Measurements from ENCODE around the gene PRXL2A. TPM values are rescaled to one million over a fixed set of nuclear protein-coding genes. Genes with fewer than 3 reads are reported as not detected.
"Not testable (repeated sequence)": the region's sequence is repeated elsewhere in the genome, so short reads cannot be mapped to it uniquely, and the experiment has no call there.

Gene PRXL2A
- total RNA-seq, 2 donors from 2014 or later: 86.0 to 101 TPM

DNA sequence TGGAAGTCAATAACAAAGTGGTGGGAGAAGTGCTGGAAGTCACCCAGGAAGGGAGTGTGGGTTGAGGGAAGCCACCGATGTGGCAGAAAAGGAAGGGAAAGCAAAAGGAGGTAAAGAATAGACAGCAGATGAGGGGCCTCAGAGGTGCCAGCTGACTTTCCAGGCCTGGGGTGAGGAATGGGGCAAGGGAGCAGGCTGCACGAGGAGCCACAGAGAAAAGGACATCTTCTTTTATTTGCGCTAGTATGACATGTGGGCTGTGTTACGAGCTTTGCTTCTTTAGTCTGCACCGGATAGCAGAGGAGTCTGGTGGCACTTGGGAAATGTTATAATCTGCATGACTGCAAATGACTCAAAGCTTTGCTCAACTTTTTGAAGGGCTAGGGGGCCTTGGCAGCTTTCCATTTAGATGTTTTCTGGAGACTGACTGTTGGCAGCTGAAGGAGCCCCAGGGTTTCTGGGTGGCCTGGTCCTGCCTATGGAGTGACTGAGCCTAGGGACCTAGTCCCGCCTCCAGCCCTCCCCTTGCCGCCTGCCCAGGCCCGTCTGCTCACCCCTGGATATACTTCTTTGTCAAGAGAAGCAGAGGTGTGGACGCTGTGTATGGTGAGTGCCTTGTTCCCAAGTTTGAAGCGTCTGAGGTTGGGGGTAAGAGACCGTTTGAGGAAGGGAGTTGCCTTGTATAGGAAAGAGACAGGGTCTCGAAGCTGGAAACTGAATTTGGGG lies 5.1 kb downstream of the PRXL2A start:
- H3K27me3 ChIP-seq (replicated peaks; ENCODE audit: insufficient read depth): no peaks in the 10 kb centered on the region
- 19% methylated on average over 12 of the region's 12 CpGs for WGBS
- H3K4me3 ChIP-seq: peak overlapping the region in 1 of 2 donors; percentile 3
- TF ChIP-seq POLR2AphosphoS5 (IDR thresholded peaks at IDR 0.05) (peak; percentile 49), CTCF (IDR thresholded peaks at IDR 0.05) (peak in 1 of 4 experiments; percentile 5), POLR2A (IDR thresholded peaks at IDR 0.05) (peak; percentile 47)
- peak; percentile 47 for DNase-seq (ENCODE audit: low spot score)
- peaks cover 40% of the 10 kb centered on the region for H3K4me1 ChIP-seq (replicated peaks)
- H3K9me3 ChIP-seq: no peaks in the 10 kb centered on the region
- H3K27ac ChIP-seq: peak overlapping the region; percentile 74 to 85
- no peaks in the 10 kb centered on the region for H3K36me3 ChIP-seq
- intact Hi-C loops (cut with DNase I): no loop called here

- peaks cover 37% of the 10 kb centered on the region for H3K4me1 ChIP-seq (replicated peaks)
- WGBS: 28% methylated on average over 7 of the region's 7 CpGs
- H3K36me3 ChIP-seq: no peaks in the 10 kb centered on the region
- H3K27me3 ChIP-seq (replicated peaks; ENCODE audit: insufficient read depth): no peaks in the 10 kb centered on the region
- no peaks in the 10 kb centered on the region for H3K9me3 ChIP-seq
- peak overlapping the region in 1 of 2 donors; percentile 3 for H3K4me3 ChIP-seq
- peak overlapping the region; percentile 74 to 85 for H3K27ac ChIP-seq
- intact Hi-C loops (cut with DNase I): loop anchor here (1.0 kb wide), 1 partner anchor 40 kb away; the partner anchor contains the start of gene TSPAN14
- TF ChIP-seq POLR2AphosphoS5 (IDR thresholded peaks at IDR 0.05): no peak
- no peak for TF ChIP-seq CTCF (IDR thresholded peaks at IDR 0.05)
- TF ChIP-seq POLR2A (IDR thresholded peaks at IDR 0.05): no peak
- no peak for DNase-seq (ENCODE audit: low spot score)
Observed at GRCh38 chr10:80414142-80414895, 6.0 kb downstream of the PRXL2A start.

- 21% methylated on average over 3 of the region's 3 CpGs for WGBS
- intact Hi-C loops (cut with DNase I): no loop called here
- Histone ChIP-seq H3K9me3 (no peaks in the 10 kb centered on the region), H3K27ac (peak overlapping the region; percentile 74 to 85), H3K4me1 (replicated peaks) (peaks cover 35% of the 10 kb centered on the region), H3K36me3 (no peaks in the 10 kb centered on the region), H3K4me3 (no peak overlapping the region), H3K27me3 (replicated peaks; ENCODE audit: insufficient read depth) (no peaks in the 10 kb centered on the region)
- no peak for TF ChIP-seq POLR2A (IDR thresholded peaks at IDR 0.05)
- no peak for TF ChIP-seq POLR2AphosphoS5 (IDR thresholded peaks at IDR 0.05)
- TF ChIP-seq CTCF (IDR thresholded peaks at IDR 0.05): no peak
- no peak for DNase-seq (ENCODE audit: low spot score)
Observed at GRCh38 chr10:80415734-80416478, 7.6 kb downstream of the PRXL2A start.

GRCh38 chr10:80416479-80417098 lies 8.2 kb downstream of the PRXL2A start:
- Histone ChIP-seq H3K4me1 (replicated peaks) (peaks cover 28% of the 10 kb centered on the region), H3K36me3 (no peaks in the 10 kb centered on the region), H3K9me3 (no peaks in the 10 kb centered on the region), H3K27me3 (replicated peaks; ENCODE audit: insufficient read depth) (no peaks in the 10 kb centered on the region), H3K27ac (peak overlapping the region; percentile 74 to 85), H3K4me3 (no peak overlapping the region)
- DNase-seq (ENCODE audit: low spot score): peak; percentile 90
- intact Hi-C loops (cut with DNase I): no loop called here
- TF ChIP-seq POLR2A (IDR thresholded peaks at IDR 0.05): no peak
- peak; percentile 84 for TF ChIP-seq POLR2AphosphoS5 (IDR thresholded peaks at IDR 0.05)
- 18% methylated on average over 15 of the region's 15 CpGs for WGBS

- H3K4me3 ChIP-seq; H3K9me3 ChIP-seq; H3K27me3 ChIP-seq (replicated peaks; ENCODE audit: insufficient read depth); H3K36me3 ChIP-seq; intact Hi-C loops (cut with DNase I); DNase-seq (ENCODE audit: low spot score): not testable (repeated sequence)
- peaks cover 27% of the 10 kb centered on the region for H3K4me1 ChIP-seq (replicated peaks)
- 50% methylated on average over 6 of the region's 6 CpGs for WGBS
- peak overlapping the region; percentile 74 to 85 for H3K27ac ChIP-seq
Observed at GRCh38 chr10:80417256-80417655, 8.9 kb downstream of the PRXL2A start.
